Stomach (tissue), 9 donors: Measurements from ENCODE around the gene BPIFB2. TPM values are rescaled to one million over a fixed set of nuclear protein-coding genes. Genes with fewer than 3 reads are reported as not detected.
A peak's percentile ranks its signal among the peaks of the same experiment; 100 is the strongest.
"Not testable (repeated sequence)": the region's sequence is repeated elsewhere in the genome, so short reads cannot be mapped to it uniquely, and the experiment has no call there.

Experiments used
- DNase-seq, 2 donors: peaks; one replicate each; pipeline versions ENCODE4 v3.0.0 to v3.0.0-alpha.2; 2013 to 2019
- H3K27ac ChIP-seq, 5 donors: fragments of 200-600 bp in 4 of 5; sonication (generic) in 4 of 5; one replicate each; pipeline ENCODE4 v1.5.1; 2013 to 2019; ENCODE audit warnings: mild to moderate bottlenecking in 1 of 5, moderate library complexity in 1 of 5
- H3K27me3 ChIP-seq, 3 donors: fragments of 200-600 bp; sonication (generic); one replicate each; pipeline ENCODE4 v1.5.1; 2017 to 2019; ENCODE audit warnings: mixed run types in 1 of 3
- H3K36me3 ChIP-seq, 4 donors: fragments of 200-600 bp; sonication (generic); 1 replicate in 3 of 4; 2 replicates in 1 of 4; pipeline ENCODE4 v1.5.1; 2016 to 2019
- H3K4me1 ChIP-seq, 4 donors: fragments of 200-600 bp; sonication (generic); one replicate each; pipeline ENCODE4 v1.5.1; 2016 to 2019
- H3K4me3 ChIP-seq, 4 donors: fragments of 200-600 bp; sonication (generic) in 3 of 4; one replicate each; pipeline ENCODE4 v1.5.1; 2016 to 2019; ENCODE audit warnings: mild to moderate bottlenecking in 1 of 4
- H3K9me3 ChIP-seq, 4 donors: fragments of 200-600 bp; sonication (generic); one replicate each; pipeline ENCODE4 v1.5.1; 2016 to 2019
- EP300 ChIP-seq: sonication (generic); formaldehyde crosslinking; IDR thresholded peaks from one replicate; pipeline ENCODE4 v1.6.1; 2017; ENCODE audit warnings: antibody characterized with exemption
- POLR2A ChIP-seq, 4 donors: fragments of 450-650 bp; IDR thresholded peaks; one replicate each; pipeline ENCODE4 v1.6.1; 2016; ENCODE audit warnings: antibody characterized with exemption in 4 of 4, control low read depth in 2 of 4, mild to moderate bottlenecking in 1 of 4, moderate library complexity in 1 of 4
- POLR2AphosphoS5 ChIP-seq, 3 donors: sonication (generic); formaldehyde crosslinking; IDR thresholded peaks; one replicate each; pipeline ENCODE4 v1.6.1; 2016; ENCODE audit warnings: antibody characterized with exemption in 3 of 3
- WGBS, 5 donors: extraction: QIAGEN DNeasy Blood & Tissue Kit in 3 of 5; methylation state at CpG; one replicate each; pipeline versions ENCODE4 v1.1.5 to v1.1.7; 2013 to 2018; 5-methylcytosine and 5-hydroxymethylcytosine counted together
- intact Hi-C: fragments of 100-400 bp; cut with DNase I; formaldehyde crosslinking; loops from one replicate; pipeline ENCODE4 v1.15.1; 2023; ENCODE audit warnings: low total_unique reads
- polyA plus RNA-seq, 3 donors: library from polyadenylated mRNA; stranded (reverse); fragments of 200-250 nt; gene quantifications; one replicate each; pipeline ENCODE4 v1.2.3, GENCODE V29; 2013
- total RNA-seq, 5 donors: library from RNA; depleted of rRNA; stranded (reverse); fragments of >200 nt; gene quantifications; one replicate each; pipeline versions ENCODE4 v1.1.0 to v1.2.3, GENCODE V29; 2014 to 2016
- TF ChIP-seq, protein P1 (sequence below), 7 experiments: fragments of 450-650 bp in 4 of 7; fragments of 200-600 bp in 3 of 7; sonication (generic) in 3 of 7; IDR thresholded peaks; one replicate each; pipeline ENCODE4 v1.5.1; 2016 to 2019; ENCODE audit warnings: antibody characterized with exemption in 7 of 7, control low read depth in 2 of 7, mild to moderate bottlenecking in 1 of 7
- donor health status: healthy with polysubstance abuse.
- donor health status: Bipolar disorder and iron deficiency.
- donor health status: healthy.

The BPIFB2 gene
- total and polyA plus RNA-seq, 8 donors: 3.3 TPM; not detected in 7

DNA sequence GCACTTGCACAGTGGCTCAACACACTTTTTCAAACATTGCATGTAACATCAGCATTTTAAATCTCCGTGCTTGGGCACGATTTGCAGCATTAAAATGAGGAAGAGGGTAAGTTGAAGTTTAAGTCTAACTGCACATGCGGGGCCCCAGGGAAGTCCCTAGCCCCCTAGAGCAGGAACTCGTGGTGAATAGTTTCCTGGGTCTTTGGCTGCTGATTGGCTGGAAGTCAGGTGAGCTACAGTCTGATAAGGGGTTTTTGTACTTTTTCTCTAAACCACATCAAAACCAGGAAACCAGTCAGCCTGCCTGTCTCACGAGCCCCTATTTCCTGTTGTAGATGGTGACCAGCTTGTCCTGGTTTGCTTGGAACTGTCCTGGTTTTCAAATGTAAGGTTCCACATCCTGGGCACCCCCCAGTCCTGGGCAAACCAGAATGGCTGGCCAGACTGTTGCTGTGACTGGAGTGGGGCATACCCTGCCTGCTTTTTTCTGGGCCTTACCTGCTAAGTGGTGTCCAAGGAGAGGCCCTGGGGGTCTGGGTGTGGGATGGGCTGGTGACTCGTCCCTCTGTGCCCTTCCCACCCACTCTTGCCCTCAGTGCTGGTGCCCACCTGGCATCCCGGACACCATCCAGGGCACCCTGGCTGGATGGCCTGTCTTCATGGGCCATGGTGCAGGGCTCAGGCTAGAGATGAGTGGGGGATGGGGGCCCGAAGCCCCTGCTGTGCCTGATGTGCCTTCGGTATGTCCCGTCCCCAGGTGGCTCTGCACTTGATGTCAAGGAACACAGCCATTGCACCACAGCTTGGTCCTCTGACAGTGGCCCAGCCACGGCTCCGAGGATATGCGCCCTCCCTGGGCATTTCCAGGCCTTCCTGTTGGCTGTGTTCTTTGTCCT, 35.1 kb upstream of the BPIFB2 start:
- H3K4me3 ChIP-seq: no peak overlapping the region
- WGBS, 5 donors: 75 to 81% (median 77%) methylated on average over 10 to 13 of the region's 13 CpGs
- H3K9me3 ChIP-seq: no peaks in the 10 kb centered on the region
- no peak for TF ChIP-seq EP300
- TF ChIP-seq, protein P1, sequence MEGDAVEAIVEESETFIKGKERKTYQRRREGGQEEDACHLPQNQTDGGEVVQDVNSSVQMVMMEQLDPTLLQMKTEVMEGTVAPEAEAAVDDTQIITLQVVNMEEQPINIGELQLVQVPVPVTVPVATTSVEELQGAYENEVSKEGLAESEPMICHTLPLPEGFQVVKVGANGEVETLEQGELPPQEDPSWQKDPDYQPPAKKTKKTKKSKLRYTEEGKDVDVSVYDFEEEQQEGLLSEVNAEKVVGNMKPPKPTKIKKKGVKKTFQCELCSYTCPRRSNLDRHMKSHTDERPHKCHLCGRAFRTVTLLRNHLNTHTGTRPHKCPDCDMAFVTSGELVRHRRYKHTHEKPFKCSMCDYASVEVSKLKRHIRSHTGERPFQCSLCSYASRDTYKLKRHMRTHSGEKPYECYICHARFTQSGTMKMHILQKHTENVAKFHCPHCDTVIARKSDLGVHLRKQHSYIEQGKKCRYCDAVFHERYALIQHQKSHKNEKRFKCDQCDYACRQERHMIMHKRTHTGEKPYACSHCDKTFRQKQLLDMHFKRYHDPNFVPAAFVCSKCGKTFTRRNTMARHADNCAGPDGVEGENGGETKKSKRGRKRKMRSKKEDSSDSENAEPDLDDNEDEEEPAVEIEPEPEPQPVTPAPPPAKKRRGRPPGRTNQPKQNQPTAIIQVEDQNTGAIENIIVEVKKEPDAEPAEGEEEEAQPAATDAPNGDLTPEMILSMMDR (IDR thresholded peaks at IDR 0.05): no peak
- no peak for TF ChIP-seq POLR2AphosphoS5 (IDR thresholded peaks at IDR 0.05)
- TF ChIP-seq POLR2A (IDR thresholded peaks at IDR 0.05): no peak
- H3K27ac ChIP-seq: peak overlapping the region in 4 of 5 donors; percentile 8 to 62 (median 45)
- peaks cover 3 to 26% (median 6%) of the 10 kb centered on the region in 4 donors for H3K4me1 ChIP-seq
- no peaks in the 10 kb centered on the region for H3K36me3 ChIP-seq
- peaks cover 0 to 2% (median 0%) of the 10 kb centered on the region in 3 donors for H3K27me3 ChIP-seq
- intact Hi-C loops: no loop called here
- peak in 1 of 2 donors; percentile 82 for DNase-seq

- Histone ChIP-seq H3K4me1 (peaks cover 3 to 26% (median 6%) of the 10 kb centered on the region in 4 donors), H3K27ac (peak overlapping the region in 1 of 5 donors; percentile 8), H3K4me3 (no peak overlapping the region), H3K27me3 (no peaks in the 10 kb centered on the region), H3K36me3 (no peaks in the 10 kb centered on the region), H3K9me3 (no peaks in the 10 kb centered on the region)
- DNase-seq: no peak
- WGBS, 5 donors: 88 to 93% (median 91%) methylated on average over 10 of the region's 10 CpGs
- intact Hi-C loops: no loop called here
- TF ChIP-seq, protein P1 (IDR thresholded peaks at IDR 0.05): no peak
- no peak for TF ChIP-seq POLR2A (IDR thresholded peaks at IDR 0.05)
- no peak for TF ChIP-seq POLR2AphosphoS5 (IDR thresholded peaks at IDR 0.05)
- no peak for TF ChIP-seq EP300
These were observed 34.3 kb upstream of the BPIFB2 start for GRCh38 chr20:32973077-32973717.

- H3K4me3 ChIP-seq, H3K36me3 ChIP-seq, DNase-seq, H3K9me3 ChIP-seq, intact Hi-C loops, H3K27ac ChIP-seq, H3K27me3 ChIP-seq: not testable (repeated sequence)
- peaks cover 3 to 24% (median 6%) of the 10 kb centered on the region in 4 donors for H3K4me1 ChIP-seq
- 77 to 82% (median 79%) methylated on average over 9 of the region's 9 CpGs for WGBS, 5 donors
These were observed 33.1 kb upstream of the BPIFB2 start for GRCh38 chr20:32974204-32975064.

DNA sequence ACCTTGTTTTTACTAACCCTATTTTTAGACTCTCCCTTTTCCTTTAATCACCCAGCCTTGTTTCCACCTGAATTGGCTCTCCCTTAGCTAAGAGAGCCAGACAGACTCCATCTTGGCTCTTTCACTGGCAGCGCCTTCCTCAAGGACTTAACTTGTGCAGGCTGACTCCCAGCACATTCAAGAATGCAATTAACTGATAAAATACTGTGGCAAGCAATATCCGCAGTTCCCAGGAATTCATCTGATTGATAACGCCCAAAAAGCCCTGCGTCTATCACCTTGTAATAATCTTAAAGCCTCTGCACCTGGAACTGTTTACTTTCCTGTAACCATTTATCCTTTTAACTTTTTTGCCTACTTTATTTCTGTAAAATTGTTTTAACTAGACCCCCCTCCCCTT, 32.4 kb upstream of the BPIFB2 start:
- H3K9me3 ChIP-seq, DNase-seq, H3K36me3 ChIP-seq, intact Hi-C loops, H3K27ac ChIP-seq, H3K27me3 ChIP-seq, H3K4me3 ChIP-seq: not testable (repeated sequence)
- H3K4me1 ChIP-seq: peaks cover 3 to 18% (median 6%) of the 10 kb centered on the region in 4 donors
- 22 to 55% (median 41%) methylated on average over 4 of the region's 4 CpGs for WGBS, 5 donors
